Testis (tissue), 2 donors: ENCODE measurements around the gene SMAD9.

Experiments
- CTCF ChIP-seq, 3 experiments: fragments of 450-650 bp in 2 of 3; fragments of 200-600 bp in 1 of 3; sonication (generic) in 1 of 3; IDR thresholded peaks; one replicate each; pipeline ENCODE4 v1.5.1; 2016 to 2019; ENCODE audit warnings: antibody characterized with exemption in 3 of 3, mild to moderate bottlenecking in 2 of 3, moderate library complexity in 1 of 3
- POLR2A ChIP-seq: fragments of 450-650 bp; IDR thresholded peaks from one replicate; pipeline ENCODE4 v1.6.1; 2017; ENCODE audit warnings: antibody characterized with exemption, mild to moderate bottlenecking, moderate library complexity

- TF ChIP-seq CTCF (IDR thresholded peaks at IDR 0.05) = no peak
- no peak for TF ChIP-seq POLR2A
Observed at GRCh38 chr13:36919833-36920615, at the start of gene SMAD9.
